Activated CD4-positive, alpha-beta T cell treated with anti-CD3 and anti-CD28 coated beads, Interleukin-2, Interleukin-4, amounts not matched to agents 100 ng/mL and 50 ng/mL, durations not matched to agents 16 hours and 8 hours (primary cell): ENCODE measurements around the gene ARFGAP1.

ENCODE experiments used
- DNase-seq: peaks from one replicate; pipeline ENCODE4 v3.0.0-alpha.2; 2020; ENCODE audit warnings: low spot score

The ARFGAP1 gene

GRCh38 chr20:63261060-63261794 is 11.4 kb upstream of the ARFGAP1 start:
- no peak for DNase-seq

- DNase-seq, result no peak
Observed at GRCh38 chr20:63261795-63262528, 10.7 kb upstream of the ARFGAP1 start.

GRCh38 chr20:63262836-63263235 is 9.8 kb upstream of the ARFGAP1 start:
- DNase-seq, result no peak

GRCh38 chr20:63264000-63264399 is 8.6 kb upstream of the ARFGAP1 start:
- no peak for DNase-seq

GRCh38 chr20:63264519-63264918 is 8.1 kb upstream of the ARFGAP1 start:
- DNase-seq, result no peak

GRCh38 chr20:63265891-63266515 is 6.6 kb upstream of the ARFGAP1 start:
- DNase-seq, result no peak

- DNase-seq, result no peak
Observed at GRCh38 chr20:63267691-63268090, 4.9 kb upstream of the ARFGAP1 start.

- DNase-seq, result no peak
Observed at GRCh38 chr20:63268256-63268655, 4.4 kb upstream of the ARFGAP1 start.

GRCh38 chr20:63268671-63269439 is 3.8 kb upstream of the ARFGAP1 start:
- DNase-seq, result no peak

- DNase-seq, result no peak
Observed at GRCh38 chr20:63269724-63270123, 2.9 kb upstream of the ARFGAP1 start.

- no peak for DNase-seq
Observed at GRCh38 chr20:63270606-63271325, 1.8 kb upstream of the ARFGAP1 start.

GRCh38 chr20:63273059-63273579 is 506 bp downstream of the ARFGAP1 start:
- no peak for DNase-seq

- DNase-seq, result no peak
Observed at GRCh38 chr20:63273635-63274380, 1.2 kb downstream of the ARFGAP1 start.

GRCh38 chr20:63274381-63275228 is 2.0 kb downstream of the ARFGAP1 start:
- DNase-seq, result no peak

- no peak for DNase-seq
Observed at GRCh38 chr20:63275825-63276224, 3.2 kb downstream of the ARFGAP1 start.

GRCh38 chr20:63276956-63277355 is 4.3 kb downstream of the ARFGAP1 start:
- DNase-seq, result no peak

GRCh38 chr20:63277466-63278272 is 5.1 kb downstream of the ARFGAP1 start:
- DNase-seq, result no peak

- no peak for DNase-seq
Observed at GRCh38 chr20:63278661-63279060, 6.0 kb downstream of the ARFGAP1 start.

GRCh38 chr20:63279931-63280330 is 7.3 kb downstream of the ARFGAP1 start:
- DNase-seq, result no peak
